Measurements from ENCODE around the gene TBL3.
"Not testable (repeated sequence)": the region's sequence is repeated elsewhere in the genome, so short reads cannot be mapped to it uniquely, and the experiment has no call there.

The TBL3 gene

DNA sequence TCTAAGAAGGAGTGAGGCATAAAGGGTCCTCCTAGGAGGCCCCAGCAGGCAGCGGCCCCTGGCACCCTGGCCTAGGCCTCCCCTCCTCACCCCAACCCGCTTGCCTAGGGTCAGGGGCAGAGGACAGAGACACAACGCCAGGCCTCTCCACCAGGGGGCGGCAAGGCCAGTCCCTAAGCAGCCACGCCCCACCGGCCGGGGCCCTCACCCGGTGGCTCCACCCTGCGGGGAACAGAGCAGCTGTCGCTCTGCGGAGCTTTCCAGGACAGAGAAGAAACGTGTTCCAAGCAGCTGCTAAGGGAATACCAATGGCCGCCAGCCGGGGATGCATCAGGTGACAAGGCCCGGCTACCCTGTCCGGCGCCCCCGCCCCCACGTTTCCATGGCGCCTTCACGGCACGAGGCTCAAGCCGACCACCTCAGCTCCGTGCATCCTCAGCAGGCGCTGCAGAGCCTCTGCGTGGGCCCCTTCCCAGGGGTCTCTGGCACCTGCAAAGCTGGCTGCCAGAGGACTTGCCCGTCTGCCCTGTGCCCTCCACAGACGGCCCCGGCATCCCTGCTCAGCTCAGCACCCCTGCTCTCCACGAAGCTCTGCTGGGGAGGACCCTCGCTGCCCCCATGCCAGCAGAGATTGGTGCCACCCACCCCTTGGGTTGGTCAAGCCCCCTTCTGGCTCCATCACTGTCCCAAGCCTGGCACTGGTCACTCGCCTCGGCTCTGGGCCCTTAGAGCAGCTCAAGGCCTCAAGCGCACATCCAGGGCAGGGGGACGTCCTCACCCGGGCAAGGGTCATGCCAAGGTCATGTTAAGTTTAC is 32.2 kb downstream of the TBL3 start:
- Histone ChIP-seq H3K4me3 (ENCODE audit: low read length) (peak overlapping the region; percentile 33), H3K27ac (ENCODE audit: low read depth, low read length) (no peak overlapping the region), H3K27me3 (ENCODE audit: control insufficient read depth, insufficient read depth, low read length) (no peaks in the 10 kb centered on the region), H3K36me3 (ENCODE audit: control insufficient read depth, insufficient read depth, low read length) (peaks cover 29% of the 10 kb centered on the region), H3K9ac (ENCODE audit: low read length) (no peak overlapping the region), H3K4me1 (ENCODE audit: control insufficient read depth, insufficient read depth, low read length) (peaks cover 24% of the 10 kb centered on the region)

DNA sequence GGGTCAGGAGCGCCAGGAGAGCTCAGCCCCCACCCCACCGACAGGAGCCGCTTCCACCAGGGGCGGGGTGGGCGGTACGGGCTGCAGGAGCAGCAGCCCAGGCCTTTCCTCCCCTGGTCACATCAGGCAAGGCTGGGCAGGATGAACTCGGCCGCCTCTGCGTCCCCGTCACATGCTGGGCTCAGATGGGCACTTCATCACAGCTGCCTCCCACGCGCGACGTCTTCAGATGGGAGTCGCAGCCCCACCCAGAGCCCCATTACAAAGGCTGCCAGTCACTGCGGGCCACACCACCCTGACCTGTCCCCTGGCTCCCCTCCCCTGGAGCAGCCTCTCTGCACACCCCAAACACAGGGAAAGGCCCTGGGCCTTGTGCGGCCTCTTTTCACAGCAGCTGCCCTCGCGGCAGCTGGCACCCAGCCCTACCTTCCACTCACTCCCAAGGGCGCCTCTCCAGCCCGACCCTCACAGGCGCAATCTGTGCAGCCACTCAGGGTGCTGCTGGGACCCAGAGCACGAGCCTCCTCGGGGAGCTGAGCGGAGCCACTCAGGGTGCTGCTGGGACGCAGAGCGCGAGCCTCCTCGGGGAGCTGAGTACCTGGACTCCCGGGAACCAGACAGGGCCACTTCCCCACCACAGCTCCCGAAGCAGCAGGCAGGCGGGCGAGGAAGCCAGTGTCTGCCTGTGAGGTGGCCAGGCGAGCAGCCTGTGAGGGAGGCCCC is 33.1 kb downstream of the TBL3 start:
- Histone ChIP-seq H3K27ac (ENCODE audit: low read depth, low read length) (no peak overlapping the region), H3K4me1 (ENCODE audit: control insufficient read depth, insufficient read depth, low read length) (peaks cover 25% of the 10 kb centered on the region), H3K9ac (ENCODE audit: low read length) (no peak overlapping the region), H3K36me3 (ENCODE audit: control insufficient read depth, insufficient read depth, low read length) (peaks cover 25% of the 10 kb centered on the region), H3K27me3 (ENCODE audit: control insufficient read depth, insufficient read depth, low read length) (no peaks in the 10 kb centered on the region), H3K4me3 (ENCODE audit: low read length) (no peak overlapping the region)

DNA sequence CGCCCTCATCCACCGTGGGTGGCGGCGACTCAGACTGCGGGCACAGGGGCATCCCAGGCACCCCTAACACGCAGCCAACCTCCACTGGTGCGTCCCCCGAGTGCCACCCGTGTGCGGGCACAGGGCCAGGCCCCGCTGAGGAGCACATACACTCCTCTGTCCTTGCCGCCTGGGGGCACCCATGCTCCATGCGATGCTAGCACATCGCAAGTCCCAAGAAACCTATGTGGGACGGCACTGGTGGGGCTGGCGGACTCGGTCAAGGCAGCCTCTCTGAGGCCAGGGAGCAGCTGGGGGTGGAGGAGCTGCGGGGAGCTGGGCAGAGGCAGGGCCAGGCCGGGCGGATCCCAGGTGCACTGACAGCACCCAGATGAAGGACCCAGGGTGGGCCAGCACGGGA is 33.8 kb downstream of the TBL3 start:
- Histone ChIP-seq H3K27ac (ENCODE audit: low read depth, low read length) (no peak overlapping the region), H3K9ac (ENCODE audit: low read length) (no peak overlapping the region)

DNA sequence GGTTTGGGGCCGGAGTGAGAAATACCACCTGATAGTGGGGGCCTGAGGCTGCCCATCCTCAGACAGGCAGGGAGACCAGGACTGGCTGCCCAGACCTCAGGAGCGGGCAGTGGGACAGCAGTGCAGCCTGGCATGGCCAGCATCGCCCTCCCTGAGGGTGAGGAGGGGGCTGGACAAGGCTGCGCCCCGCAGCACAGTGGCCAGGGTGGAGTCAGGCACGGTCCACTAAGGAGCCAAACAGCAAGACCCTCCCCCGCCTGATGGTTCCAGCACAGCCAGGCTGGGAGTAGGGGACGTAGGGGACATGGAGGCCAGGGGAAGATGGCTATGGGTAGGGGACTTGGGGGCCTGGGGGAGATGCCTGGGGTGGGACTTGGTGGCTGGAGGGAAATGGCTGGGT is 34.5 kb downstream of the TBL3 start:
- Histone ChIP-seq H3K27ac (ENCODE audit: low read depth, low read length) (no peak overlapping the region), H3K36me3 (ENCODE audit: control insufficient read depth, insufficient read depth, low read length) (peaks cover 19% of the 10 kb centered on the region), H3K27me3 (ENCODE audit: control insufficient read depth, insufficient read depth, low read length) (no peaks in the 10 kb centered on the region), H3K4me1 (ENCODE audit: control insufficient read depth, insufficient read depth, low read length) (peaks cover 32% of the 10 kb centered on the region), H3K4me3 (ENCODE audit: low read length) (no peak overlapping the region), H3K9ac (ENCODE audit: low read length) (no peak overlapping the region)

More for the DNA sequence above, 33.8 kb downstream of the TBL3 start:
- Histone ChIP-seq H3K27me3 (ENCODE audit: control insufficient read depth, insufficient read depth, low read length) (no peaks in the 10 kb centered on the region), H3K36me3 (ENCODE audit: control insufficient read depth, insufficient read depth, low read length) (peaks cover 24% of the 10 kb centered on the region), H3K4me1 (ENCODE audit: control insufficient read depth, insufficient read depth, low read length) (peaks cover 32% of the 10 kb centered on the region), H3K4me3 (ENCODE audit: low read length) (no peak overlapping the region)

DNA sequence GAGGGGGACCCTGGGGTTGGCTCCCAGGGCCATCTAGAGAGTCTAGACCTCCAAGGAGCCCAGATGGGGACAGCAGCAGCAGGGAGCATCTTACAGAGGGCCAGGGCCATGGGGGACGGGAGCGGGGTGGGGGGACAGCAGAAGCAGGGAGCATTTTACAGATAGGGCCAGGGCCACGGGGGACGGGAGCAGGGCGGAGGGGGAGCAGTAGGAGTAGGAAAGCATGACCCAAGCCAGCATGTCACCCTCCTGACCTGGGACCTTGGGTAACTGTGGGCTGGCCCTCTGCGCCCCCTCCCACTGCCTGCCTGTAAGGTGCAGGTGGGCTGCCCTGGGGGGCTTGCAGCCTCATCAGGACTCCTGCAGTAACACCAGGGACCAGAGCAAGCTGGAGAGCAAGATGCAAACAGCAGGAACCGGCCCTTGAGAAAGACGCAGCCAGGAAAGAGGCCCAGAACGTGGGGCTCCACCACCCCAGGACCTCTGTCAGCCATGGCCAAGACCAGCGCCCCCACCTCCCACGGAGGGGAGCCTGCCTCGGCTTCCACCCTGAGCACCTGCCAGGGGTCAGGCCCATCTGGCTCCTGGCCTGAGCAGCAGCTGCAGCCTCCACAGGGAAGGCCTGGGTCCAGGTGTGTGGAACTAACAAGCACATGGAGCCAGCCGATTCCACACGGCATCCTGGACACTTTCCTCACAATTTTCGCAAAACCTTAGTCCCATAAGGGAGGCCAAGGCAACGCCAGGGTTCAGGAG is 35.4 kb downstream of the TBL3 start:
- H3K4me3 ChIP-seq (ENCODE audit: low read length), result peak overlapping the region; percentile 30
- peak overlapping the region; percentile 19 for H3K9ac ChIP-seq (ENCODE audit: low read length)
- H3K27ac ChIP-seq (ENCODE audit: low read depth, low read length), result no peak overlapping the region
- peaks cover 32% of the 10 kb centered on the region for H3K4me1 ChIP-seq (ENCODE audit: control insufficient read depth, insufficient read depth, low read length)
- no peaks in the 10 kb centered on the region for H3K27me3 ChIP-seq (ENCODE audit: control insufficient read depth, insufficient read depth, low read length)
- H3K36me3 ChIP-seq (ENCODE audit: control insufficient read depth, insufficient read depth, low read length), result peaks cover 11% of the 10 kb centered on the region

DNA sequence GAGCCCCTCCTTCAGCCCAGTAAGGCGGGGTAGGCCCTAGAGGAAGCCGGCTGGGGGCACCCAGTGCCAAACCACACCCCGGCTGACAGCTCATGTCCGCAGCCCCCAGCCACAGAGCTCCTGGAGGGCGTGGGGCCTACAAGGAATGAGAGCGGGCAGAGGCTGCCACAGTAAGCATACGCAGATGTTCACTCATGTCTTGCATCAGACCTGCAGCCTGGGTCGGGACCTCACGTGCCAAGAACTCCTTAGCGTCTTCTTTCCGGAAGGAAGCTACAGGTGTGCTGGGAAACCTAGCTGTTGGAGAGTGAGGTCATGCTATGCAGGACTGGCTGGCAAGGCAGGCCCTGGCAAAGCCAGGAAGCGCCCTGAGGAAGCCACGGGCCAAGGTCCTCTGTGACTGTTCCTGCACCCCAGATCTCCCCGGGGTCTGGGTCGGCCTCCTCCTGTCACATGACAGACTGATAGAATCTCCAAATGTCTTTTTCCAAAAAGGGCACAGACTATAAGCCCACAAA is 36.2 kb downstream of the TBL3 start:
- Histone ChIP-seq H3K36me3 (ENCODE audit: control insufficient read depth, insufficient read depth, low read length) (peaks cover 7% of the 10 kb centered on the region), H3K27ac (ENCODE audit: low read depth, low read length) (no peak overlapping the region), H3K9ac (ENCODE audit: low read length) (peak overlapping the region; percentile 19), H3K27me3 (ENCODE audit: control insufficient read depth, insufficient read depth, low read length) (no peaks in the 10 kb centered on the region), H3K4me1 (ENCODE audit: control insufficient read depth, insufficient read depth, low read length) (peaks cover 32% of the 10 kb centered on the region), H3K4me3 (ENCODE audit: low read length) (peak overlapping the region; percentile 81)

DNA sequence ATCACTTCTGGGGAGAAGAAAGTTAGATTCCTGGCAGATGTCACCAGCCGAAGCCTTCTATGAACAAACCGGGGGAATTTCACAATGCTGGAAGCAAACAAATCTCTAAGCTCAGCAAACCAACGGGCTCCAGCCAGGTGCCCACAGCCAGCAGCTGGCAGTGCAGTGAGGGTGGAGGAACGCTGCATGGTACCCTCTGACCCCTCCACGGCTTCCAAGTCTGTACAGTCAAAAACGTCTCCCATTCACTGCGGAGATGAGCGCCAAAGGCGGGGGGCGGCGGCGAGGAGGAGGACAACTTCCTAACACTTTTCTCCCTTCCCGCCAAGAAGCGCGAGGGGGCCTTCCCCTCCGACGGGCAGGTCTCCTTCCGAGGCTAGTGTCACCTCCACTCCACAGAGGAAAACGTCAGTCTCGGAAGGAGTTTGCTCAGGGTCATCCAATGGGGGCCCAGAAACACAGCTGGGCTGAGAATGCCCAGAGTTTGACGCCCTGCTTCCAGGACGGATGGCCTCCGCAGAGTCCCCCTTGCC is 36.8 kb downstream of the TBL3 start:
- peaks cover 32% of the 10 kb centered on the region for H3K4me1 ChIP-seq (ENCODE audit: control insufficient read depth, insufficient read depth, low read length)
- peak overlapping the region; percentile 70 for H3K27ac ChIP-seq (ENCODE audit: low read depth, low read length)
- H3K4me3 ChIP-seq (ENCODE audit: low read length), result peak overlapping the region; percentile 81
- H3K27me3 ChIP-seq (ENCODE audit: control insufficient read depth, insufficient read depth, low read length), result no peaks in the 10 kb centered on the region
- peak overlapping the region; percentile 75 for H3K9ac ChIP-seq (ENCODE audit: low read length)
- peaks cover 2% of the 10 kb centered on the region for H3K36me3 ChIP-seq (ENCODE audit: control insufficient read depth, insufficient read depth, low read length)

DNA sequence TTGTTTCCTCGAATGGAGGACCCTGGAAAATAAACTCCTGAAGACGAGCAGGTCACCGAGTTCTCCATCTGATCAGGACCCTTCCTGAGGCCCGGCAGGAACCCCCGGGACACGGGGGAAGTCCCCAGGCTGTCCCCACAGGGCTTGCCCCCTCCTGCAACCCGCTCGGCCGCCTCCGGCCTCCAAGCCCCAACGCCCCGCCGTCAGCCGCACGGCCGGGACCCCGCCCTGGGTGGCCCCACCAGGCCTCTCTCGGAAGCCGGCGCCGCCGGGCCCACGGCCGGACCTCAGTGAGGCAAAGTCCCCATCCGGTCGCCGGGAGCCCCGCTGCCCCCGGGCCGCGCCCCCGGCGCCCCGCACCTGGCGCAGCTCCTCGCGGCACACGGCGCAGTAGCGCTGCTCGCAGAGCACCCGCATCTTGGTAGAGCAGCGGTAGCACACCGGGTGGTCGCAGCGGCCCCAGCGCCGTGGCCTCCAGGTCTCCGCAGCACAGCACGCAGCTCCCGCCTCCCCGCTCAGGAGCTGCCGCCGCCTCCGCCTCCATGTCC is 37.4 kb downstream of the TBL3 start:
- Histone ChIP-seq H3K27ac (ENCODE audit: low read depth, low read length) (peak overlapping the region; percentile 70), H3K4me3 (ENCODE audit: low read length) (peak overlapping the region; percentile 81), H3K36me3 (ENCODE audit: control insufficient read depth, insufficient read depth, low read length) (peaks cover 2% of the 10 kb centered on the region), H3K27me3 (ENCODE audit: control insufficient read depth, insufficient read depth, low read length) (no peaks in the 10 kb centered on the region), H3K9ac (ENCODE audit: low read length) (peak overlapping the region; percentile 75), H3K4me1 (ENCODE audit: control insufficient read depth, insufficient read depth, low read length) (peaks cover 28% of the 10 kb centered on the region)

DNA sequence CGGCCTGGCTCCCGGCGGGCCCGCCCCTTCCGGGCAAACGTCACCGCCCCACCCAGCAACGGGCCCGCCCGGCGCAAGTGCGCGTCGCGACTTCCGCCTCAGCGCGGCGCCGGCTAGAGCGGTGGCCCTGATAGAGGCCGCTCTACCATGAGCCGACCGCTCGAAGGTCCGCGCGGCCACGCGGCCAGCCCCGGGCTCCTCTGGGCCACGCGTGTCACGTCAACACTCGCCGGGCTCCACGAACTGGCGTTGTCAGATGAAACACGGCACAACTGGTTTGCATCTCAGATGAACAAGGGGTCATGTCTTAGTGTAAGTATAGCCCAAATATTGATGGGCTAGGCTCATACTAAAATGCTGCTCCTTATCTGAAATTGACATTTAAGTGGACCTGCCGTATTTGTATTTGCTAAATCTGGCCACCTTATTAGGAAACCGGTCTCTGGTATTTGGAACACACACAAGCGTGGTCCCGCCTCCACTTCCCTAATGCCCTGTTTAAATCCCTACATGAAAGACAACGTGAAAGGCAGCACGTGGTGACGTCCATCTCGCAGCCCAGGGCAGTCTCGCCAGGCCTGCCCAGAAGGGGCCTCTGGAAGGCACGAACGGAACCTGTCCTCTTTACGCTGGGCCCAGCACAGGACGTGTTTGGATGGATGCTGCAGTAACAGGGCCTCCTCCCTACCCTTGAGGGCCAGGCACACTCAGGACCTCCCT is 38.1 kb downstream of the TBL3 start, which contains the start of gene ZNF598:
TSS of gene ZNF598 (minus strand) at position 31 of the 720 bp plus-strand sequence.
- peak within 1 kb of the TSS; percentile 75 for H3K9ac ChIP-seq (ENCODE audit: low read length)
- peaks cover 24% of the 10 kb centered on the region for H3K4me1 ChIP-seq (ENCODE audit: control insufficient read depth, insufficient read depth, low read length)

DNA sequence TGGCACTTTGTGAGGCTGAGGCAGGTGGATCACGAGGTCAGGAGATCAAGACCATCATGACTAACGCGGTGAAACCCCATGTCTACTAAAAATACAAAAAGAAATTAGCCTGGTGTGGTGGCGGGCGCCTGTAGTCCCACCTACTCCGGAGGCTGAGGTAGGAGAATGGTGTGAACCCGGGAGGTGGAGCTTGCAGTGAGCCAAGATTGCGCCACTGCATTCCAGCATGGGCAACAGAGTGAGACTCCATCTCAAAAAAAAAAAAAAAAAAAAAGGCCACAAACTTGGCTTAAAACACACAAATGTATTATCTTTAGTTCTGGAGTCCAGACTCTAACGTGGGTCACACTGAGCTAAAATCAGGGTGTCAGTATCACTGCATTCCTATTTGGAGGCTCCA is 39.9 kb downstream of the TBL3 start:
- not testable (repeated sequence) for H3K9ac ChIP-seq (ENCODE audit: low read length); H3K27ac ChIP-seq (ENCODE audit: low read depth, low read length); H3K4me3 ChIP-seq (ENCODE audit: low read length); H3K27me3 ChIP-seq (ENCODE audit: control insufficient read depth, insufficient read depth, low read length); H3K36me3 ChIP-seq (ENCODE audit: control insufficient read depth, insufficient read depth, low read length)
- H3K4me1 ChIP-seq (ENCODE audit: control insufficient read depth, insufficient read depth, low read length), result peaks cover 23% of the 10 kb centered on the region

More for the DNA sequence above, 38.1 kb downstream of the TBL3 start, which contains the start of gene ZNF598:
- Histone ChIP-seq H3K36me3 (ENCODE audit: control insufficient read depth, insufficient read depth, low read length) (peaks cover 2% of the 10 kb centered on the region), H3K27me3 (ENCODE audit: control insufficient read depth, insufficient read depth, low read length) (no peaks in the 10 kb centered on the region), H3K4me3 (ENCODE audit: low read length) (peak within 1 kb of the TSS; percentile 84), H3K27ac (ENCODE audit: low read depth, low read length) (peak within 1 kb of the TSS; percentile 91)

DNA sequence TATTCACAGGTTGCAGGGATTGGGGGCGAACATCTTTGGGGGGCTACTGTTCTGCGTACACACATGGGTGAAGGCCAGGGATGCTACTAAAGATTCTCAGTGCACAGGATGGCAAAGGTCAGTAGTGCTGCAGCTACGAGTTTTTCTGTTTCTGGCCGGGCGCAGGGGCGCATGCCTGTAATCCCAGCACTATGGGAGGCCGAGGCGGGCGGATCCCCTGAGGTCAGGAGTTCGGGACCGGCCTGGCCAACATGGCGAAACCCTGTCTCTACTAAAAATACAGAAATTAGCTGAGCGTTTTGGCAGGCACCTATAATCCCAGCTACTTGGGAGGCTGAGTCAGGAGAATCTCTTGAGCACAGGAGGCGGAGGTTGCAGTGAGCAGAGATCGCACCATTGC is 41.7 kb downstream of the TBL3 start:
- Histone ChIP-seq H3K9ac (ENCODE audit: low read length) (no peak overlapping the region), H3K4me3 (ENCODE audit: low read length) (no peak overlapping the region), H3K27me3 (ENCODE audit: control insufficient read depth, insufficient read depth, low read length) (no peaks in the 10 kb centered on the region), H3K4me1 (ENCODE audit: control insufficient read depth, insufficient read depth, low read length) (peaks cover 12% of the 10 kb centered on the region), H3K27ac (ENCODE audit: low read depth, low read length) (no peak overlapping the region), H3K36me3 (ENCODE audit: control insufficient read depth, insufficient read depth, low read length) (no peaks in the 10 kb centered on the region)

All from rectal smooth muscle tissue (tissue), 1 donor.